Spleen (tissue), 11 donors: Measurements from ENCODE around the gene JAG1. TPM values are rescaled to one million over a fixed set of nuclear protein-coding genes. Genes with fewer than 3 reads are reported as not detected.

Source experiments
- DNase-seq: peaks from one replicate; pipeline ENCODE4 v3.0.0-alpha.2; 2020
- H3K27ac ChIP-seq, 8 donors: fragments of 200-600 bp; sonication (generic) in 7 of 8; 1 replicate in 4 of 8; 2 replicates in 4 of 8; pipeline versions ENCODE4 v1.5.0 to v1.8.0; 2016 to 2021; ENCODE audit warnings: inconsistent platforms in 4 of 8, mild to moderate bottlenecking in 4 of 8, moderate library complexity in 1 of 8
- H3K27me3 ChIP-seq, 7 donors: fragments of 200-600 bp; sonication (generic) in 6 of 7; replicated peaks in 1 of 7; 1 replicate in 4 of 7; 2 replicates in 3 of 7; pipeline versions ENCODE4 v1.5.0 to v1.8.0; 2016 to 2021; ENCODE audit warnings: inconsistent platforms in 3 of 7, mild to moderate bottlenecking in 1 of 7
- H3K36me3 ChIP-seq, 6 donors: fragments of 200-600 bp; sonication (generic) in 5 of 6; 1 replicate in 4 of 6; 2 replicates in 2 of 6; pipeline versions ENCODE4 v1.5.0 to v1.8.0; 2016 to 2021; ENCODE audit warnings: inconsistent platforms in 2 of 6
- H3K4me1 ChIP-seq, 6 donors: fragments of 200-600 bp; sonication (generic) in 5 of 6; 1 replicate in 3 of 6; 2 replicates in 3 of 6; pipeline versions ENCODE4 v1.5.0 to v1.8.0; 2016 to 2021; ENCODE audit warnings: inconsistent platforms in 3 of 6
- H3K4me3 ChIP-seq, 8 donors: fragments of 200-600 bp; sonication (generic) in 7 of 8; 1 replicate in 4 of 8; 2 replicates in 4 of 8; pipeline versions ENCODE4 v1.5.0 to v1.8.0; 2016 to 2021; ENCODE audit warnings: inconsistent platforms in 4 of 8, mild to moderate bottlenecking in 4 of 8, moderate library complexity in 2 of 8
- H3K9me3 ChIP-seq, 8 donors: fragments of 200-600 bp; sonication (generic) in 7 of 8; 1 replicate in 4 of 8; 2 replicates in 4 of 8; pipeline versions ENCODE4 v1.5.0 to v1.8.0; 2016 to 2021; ENCODE audit warnings: inconsistent platforms in 4 of 8
- POLR2A ChIP-seq, 3 donors: fragments of 450-650 bp; IDR thresholded peaks; one replicate each; pipeline ENCODE4 v1.5.1; 2017; ENCODE audit warnings: antibody characterized with exemption in 3 of 3, mild to moderate bottlenecking in 1 of 3
- POLR2AphosphoS5 ChIP-seq, 3 donors: sonication (generic); formaldehyde crosslinking; IDR thresholded peaks; one replicate each; pipeline ENCODE4 v1.5.1; 2017; ENCODE audit warnings: antibody characterized with exemption in 3 of 3
- WGBS, 5 donors: extraction: QIAGEN DNeasy Blood & Tissue Kit in 3 of 5; methylation state at CpG; one replicate each; pipeline versions ENCODE4 v1.1.5 to v1.1.7; 2013 to 2018; 5-methylcytosine and 5-hydroxymethylcytosine counted together
- intact Hi-C: fragments of 100-400 bp; cut with DNase I; formaldehyde crosslinking; loops from one replicate; pipeline ENCODE4 v1.15.0; 2023; ENCODE audit warnings: low total_unique reads
- polyA plus RNA-seq, 3 donors: library from polyadenylated mRNA; stranded (reverse); fragments of 200-250 nt; gene quantifications; one replicate each; pipeline ENCODE4 v1.2.1, GENCODE V29; 2013
- total RNA-seq, 7 donors: library from RNA; depleted of rRNA in 3 of 7; stranded (reverse); fragments of >200 nt in 3 of 7; fragmentation: NEBNext Ultra II Directional in 4 of 7; extraction: Animal tissue kit (Norgen Biotek cat#: 25700) in 4 of 7; gene quantifications; one replicate each; pipeline versions ENCODE4 v1.1.0 to v1.2.1, GENCODE V29; 2016 to 2021
- TF ChIP-seq, protein P1 (sequence below), 11 experiments: fragments of 200-600 bp in 7 of 11; fragments of 450-650 bp in 4 of 11; sonication (generic) in 4 of 11; IDR thresholded peaks in 8 of 11; conservative IDR thresholded peaks in 3 of 11; 1 replicate in 7 of 11; 2 replicates in 4 of 11; pipeline versions ENCODE4 v1.4.0 to v1.8.0; 2016 to 2021; ENCODE audit warnings: antibody characterized with exemption in 11 of 11, inconsistent platforms in 4 of 11, mild to moderate bottlenecking in 1 of 11
- donor health status: healthy with polysubstance abuse.
- donor health status: DM: no; HTN: no; CAD: no; lungs with moderate emphysema.
- donor health status: DM: no; HTN: no; CAD: no.
- donor health status: Bipolar disorder and iron deficiency.
- donor health status: healthy.
- donor health status: DM: no; HTN: no; CAD: no.
- donor health status: DM: yes; HTN: yes; CAD: no.

The JAG1 gene
- total and polyA plus RNA-seq, 10 donors = 5.6 to 85.3 (median 50.1) TPM

DNA sequence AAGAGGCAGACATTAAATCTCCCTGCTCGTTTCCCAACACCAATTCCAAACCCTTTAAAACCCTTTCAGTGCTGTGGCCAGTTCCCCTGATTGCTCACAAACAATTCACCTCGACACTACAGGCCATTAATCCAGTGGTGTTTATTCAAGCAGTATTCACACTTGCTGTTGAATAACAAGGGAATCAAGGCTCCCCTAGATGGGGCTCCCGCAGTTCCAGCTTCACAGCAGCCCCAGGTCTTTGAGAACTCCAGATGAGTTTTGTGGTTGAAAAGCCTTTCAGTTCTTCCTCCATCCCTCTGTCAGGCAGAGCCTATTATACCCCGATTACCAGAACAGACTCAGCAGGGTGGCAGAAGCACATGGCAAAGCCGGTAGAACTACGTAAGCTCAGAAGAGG, 36.2 kb downstream of the JAG1 start:
- no peak overlapping the region for H3K4me3 ChIP-seq
- peak overlapping the region in 4 of 8 donors; percentile 15 to 44 (median 30) for H3K27ac ChIP-seq
- DNase-seq = no peak
- TF ChIP-seq POLR2AphosphoS5 (IDR thresholded peaks at IDR 0.05) (no peak), POLR2A (IDR thresholded peaks at IDR 0.05) (no peak)
- TF ChIP-seq, protein P1, sequence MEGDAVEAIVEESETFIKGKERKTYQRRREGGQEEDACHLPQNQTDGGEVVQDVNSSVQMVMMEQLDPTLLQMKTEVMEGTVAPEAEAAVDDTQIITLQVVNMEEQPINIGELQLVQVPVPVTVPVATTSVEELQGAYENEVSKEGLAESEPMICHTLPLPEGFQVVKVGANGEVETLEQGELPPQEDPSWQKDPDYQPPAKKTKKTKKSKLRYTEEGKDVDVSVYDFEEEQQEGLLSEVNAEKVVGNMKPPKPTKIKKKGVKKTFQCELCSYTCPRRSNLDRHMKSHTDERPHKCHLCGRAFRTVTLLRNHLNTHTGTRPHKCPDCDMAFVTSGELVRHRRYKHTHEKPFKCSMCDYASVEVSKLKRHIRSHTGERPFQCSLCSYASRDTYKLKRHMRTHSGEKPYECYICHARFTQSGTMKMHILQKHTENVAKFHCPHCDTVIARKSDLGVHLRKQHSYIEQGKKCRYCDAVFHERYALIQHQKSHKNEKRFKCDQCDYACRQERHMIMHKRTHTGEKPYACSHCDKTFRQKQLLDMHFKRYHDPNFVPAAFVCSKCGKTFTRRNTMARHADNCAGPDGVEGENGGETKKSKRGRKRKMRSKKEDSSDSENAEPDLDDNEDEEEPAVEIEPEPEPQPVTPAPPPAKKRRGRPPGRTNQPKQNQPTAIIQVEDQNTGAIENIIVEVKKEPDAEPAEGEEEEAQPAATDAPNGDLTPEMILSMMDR (IDR thresholded peaks at IDR 0.05 in 8 of 11, conservative IDR thresholded peaks at IDR 0.05 in 3 of 11) = no peak
- WGBS, 5 donors = 78 to 86% (median 82%) methylated on average over 6 of the region's 6 CpGs
- H3K36me3 ChIP-seq = peaks cover 0 to 59% (median 31%) of the 10 kb centered on the region in 6 donors
- no peaks in the 10 kb centered on the region for H3K27me3 ChIP-seq
- H3K9me3 ChIP-seq = no peaks in the 10 kb centered on the region
- intact Hi-C loops = no loop called here
- peaks cover 0 to 41% (median 13%) of the 10 kb centered on the region in 6 donors for H3K4me1 ChIP-seq

DNA sequence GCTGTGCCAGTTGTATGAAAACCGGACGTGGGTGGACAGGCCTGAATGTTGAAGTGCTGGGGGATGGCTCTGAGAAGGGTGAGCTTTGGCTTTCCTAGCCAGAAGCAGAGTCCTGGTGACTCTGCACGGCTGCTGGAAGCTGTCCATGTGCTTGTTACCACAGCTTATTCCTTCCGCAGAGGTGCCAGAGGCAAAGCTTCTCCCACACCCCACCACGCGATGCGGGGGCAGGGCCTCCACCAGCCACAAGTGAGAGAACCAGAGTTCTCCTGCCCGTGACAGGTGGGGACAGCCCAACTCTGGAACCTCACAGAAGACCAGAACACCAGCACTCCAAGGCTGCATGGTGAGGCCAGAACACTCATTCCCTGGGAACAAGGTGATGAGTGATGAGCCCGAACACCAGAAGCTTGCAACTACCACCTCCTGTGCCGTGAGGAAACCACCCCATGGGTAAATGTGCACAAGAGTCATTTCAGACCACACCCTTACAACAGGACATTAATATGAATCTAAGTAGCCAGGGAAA, 36.7 kb downstream of the JAG1 start:
- peaks cover 0 to 43% (median 13%) of the 10 kb centered on the region in 6 donors for H3K4me1 ChIP-seq
- peak overlapping the region in 4 of 8 donors; percentile 15 to 44 (median 30) for H3K27ac ChIP-seq
- DNase-seq = no peak
- intact Hi-C loops = no loop called here
- 66 to 75% (median 72%) methylated on average over 10 of the region's 10 CpGs for WGBS, 5 donors
- no peaks in the 10 kb centered on the region for H3K27me3 ChIP-seq
- peak in 2 of 3 donors; percentile 39 to 48 for TF ChIP-seq POLR2AphosphoS5 (IDR thresholded peaks at IDR 0.05)
- TF ChIP-seq, protein P1 (IDR thresholded peaks at IDR 0.05 in 8 of 11, conservative IDR thresholded peaks at IDR 0.05 in 3 of 11) = no peak
- no peak for TF ChIP-seq POLR2A (IDR thresholded peaks at IDR 0.05)
- H3K9me3 ChIP-seq = no peaks in the 10 kb centered on the region
- peaks cover 0 to 54% (median 27%) of the 10 kb centered on the region in 6 donors for H3K36me3 ChIP-seq
- no peak overlapping the region for H3K4me3 ChIP-seq

- Histone ChIP-seq H3K4me1 (peaks cover 0 to 43% (median 13%) of the 10 kb centered on the region in 6 donors), H3K36me3 (peaks cover 0 to 47% (median 20%) of the 10 kb centered on the region in 6 donors), H3K4me3 (no peak overlapping the region), H3K27ac (peak overlapping the region in 3 of 8 donors; percentile 15 to 44 (median 29)), H3K27me3 (no peaks in the 10 kb centered on the region), H3K9me3 (no peaks in the 10 kb centered on the region)
- intact Hi-C loops = no loop called here
- no peak for DNase-seq
- TF ChIP-seq, protein P1 (IDR thresholded peaks at IDR 0.05 in 8 of 11, conservative IDR thresholded peaks at IDR 0.05 in 3 of 11) = no peak
- 82 to 93% (median 87%) methylated on average over 5 of the region's 5 CpGs for WGBS, 5 donors
These were observed 37.4 kb downstream of the JAG1 start for GRCh38 chr20:10636326-10636818.

DNA sequence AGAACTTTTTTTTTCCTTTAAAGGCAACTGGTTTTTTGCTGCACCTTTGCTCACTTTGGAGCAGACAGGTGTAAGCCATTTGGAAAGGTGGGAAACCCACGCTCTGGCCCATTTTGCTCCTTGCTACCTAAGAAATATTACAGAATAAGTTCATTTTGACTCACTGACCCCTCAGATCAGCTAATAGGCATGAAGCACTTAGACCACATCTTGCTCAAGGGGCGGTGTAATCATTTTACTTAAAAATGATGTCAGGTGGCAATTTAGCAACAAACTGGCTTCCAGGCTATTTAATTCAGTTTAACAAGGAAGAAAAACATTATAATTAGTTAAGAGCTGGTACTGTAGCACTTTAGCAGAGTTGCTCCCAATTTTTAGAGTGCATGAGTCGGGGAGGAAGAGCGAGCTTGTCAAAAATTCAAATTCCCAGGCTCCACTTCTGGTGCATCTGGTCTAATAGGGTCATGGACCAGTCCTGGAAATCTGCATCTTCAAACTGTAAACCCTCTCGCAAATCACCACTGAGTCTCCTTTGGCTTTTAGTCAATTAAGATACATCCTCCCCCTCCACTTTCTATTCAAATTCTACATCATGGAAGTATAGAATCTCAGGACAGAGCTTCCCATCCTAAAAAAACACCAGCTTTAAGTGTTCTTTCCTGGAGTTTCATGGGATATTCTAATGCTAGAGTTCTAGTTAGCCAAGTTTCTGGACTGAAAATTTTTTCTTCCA, 38.2 kb downstream of the JAG1 start:
- 80 to 96% (median 93%) methylated on average over 5 of the region's 5 CpGs for WGBS, 5 donors
- H3K27ac ChIP-seq = peak overlapping the region in 3 of 8 donors; percentile 15 to 44 (median 29)

More for the DNA sequence above, 38.2 kb downstream of the JAG1 start:
- H3K27me3 ChIP-seq = no peaks in the 10 kb centered on the region
- no peak for TF ChIP-seq POLR2A (IDR thresholded peaks at IDR 0.05)
- no peak for TF ChIP-seq POLR2AphosphoS5 (IDR thresholded peaks at IDR 0.05)
- TF ChIP-seq, protein P1 (IDR thresholded peaks at IDR 0.05 in 8 of 11, conservative IDR thresholded peaks at IDR 0.05 in 3 of 11) = no peak
- no peaks in the 10 kb centered on the region for H3K9me3 ChIP-seq
- no peak for DNase-seq
- H3K4me3 ChIP-seq = no peak overlapping the region
- intact Hi-C loops = no loop called here
- H3K36me3 ChIP-seq = peaks cover 0 to 40% (median 15%) of the 10 kb centered on the region in 6 donors
- peaks cover 0 to 43% (median 13%) of the 10 kb centered on the region in 6 donors for H3K4me1 ChIP-seq
